Mammary epithelial cell (primary cell): Measurements from ENCODE around the gene TRIM33.

Experiments used
- CTCF ChIP-seq, 2 donors: IDR thresholded peaks in 1 of 2; conservative IDR thresholded peaks in 1 of 2; 2 replicates each; pipeline ENCODE4 v1.5.1; 2011 to 2012; ENCODE audit warnings: inconsistent platforms in 2 of 2, low read length in 2 of 2, mild to moderate bottlenecking in 2 of 2, control low read depth in 1 of 2, low read depth in 1 of 2; ENCODE audit not compliant: insufficient read depth in 1 of 2; ENCODE audit errors: extremely low read depth in 1 of 2
- EZH2 ChIP-seq: IDR thresholded peaks from 2 replicates; pipeline ENCODE4 v1.6.1; 2012; ENCODE audit warnings: low read length, inconsistent platforms, borderline replicate concordance

- TF ChIP-seq CTCF (conservative IDR thresholded peaks at IDR 0.05 in 1 of 2, IDR thresholded peaks at IDR 0.05 in 1 of 2; ENCODE audit: extremely low read depth in 1 of 2, insufficient read depth in 1 of 2, low read depth in 1 of 2, low read length in 2 of 2) (no peak), EZH2 (no peak)
Measured at GRCh38 chr1:114448370-114449036, 62.5 kb downstream of the TRIM33 start.
